Uterus (tissue), 2 donors: Measurements from ENCODE around the gene EXOC4.

Experiments
- POLR2A ChIP-seq, 2 donors: fragments of 450-650 bp; IDR thresholded peaks; one replicate each; pipeline ENCODE4 v1.6.1; 2016; ENCODE audit warnings: antibody characterized with exemption in 2 of 2, mild to moderate bottlenecking in 1 of 2, moderate library complexity in 1 of 2
- TF ChIP-seq, protein P1 (sequence below), 4 experiments: fragments of 200-600 bp in 2 of 4; fragments of 450-650 bp in 2 of 4; sonication (generic) in 2 of 4; IDR thresholded peaks; one replicate each; pipeline ENCODE4 v1.5.1; 2016 to 2019; ENCODE audit warnings: antibody characterized with exemption in 4 of 4, mild to moderate bottlenecking in 2 of 4, moderate library complexity in 1 of 4

DNA sequence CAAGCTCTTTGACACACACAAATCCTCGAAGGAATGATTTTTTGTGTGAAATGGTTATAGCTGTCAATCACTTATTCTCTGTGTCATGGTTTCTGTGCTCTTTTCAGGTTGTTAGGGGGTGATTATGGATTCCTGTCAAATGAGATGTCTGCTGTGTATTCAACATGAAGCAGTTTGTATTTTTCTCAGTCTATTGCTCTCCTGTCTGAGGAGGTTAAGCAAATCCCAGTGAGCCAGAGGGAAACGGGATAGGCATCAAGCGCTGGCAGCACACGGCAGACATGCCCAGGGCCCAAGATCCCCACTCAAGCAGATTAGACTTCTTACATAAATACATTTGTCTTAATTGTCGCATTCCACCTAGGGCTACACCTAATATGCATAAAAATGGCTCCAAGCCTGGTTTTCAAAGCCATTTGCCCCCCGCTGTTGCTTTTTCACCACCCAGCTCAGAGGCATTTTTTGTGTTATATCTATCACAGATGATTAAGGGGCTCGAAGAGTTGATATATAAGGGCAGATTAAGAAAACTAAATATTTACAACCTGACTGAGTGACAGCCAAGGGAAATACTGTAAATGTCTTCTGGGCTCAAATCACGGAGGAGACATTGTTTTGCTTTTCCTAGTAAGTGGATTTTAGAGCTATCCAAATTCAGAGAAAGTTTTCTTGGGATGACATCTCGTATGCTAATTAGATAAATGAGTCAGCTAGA, 681.5 kb downstream of the EXOC4 start:
- TF ChIP-seq, protein P1, sequence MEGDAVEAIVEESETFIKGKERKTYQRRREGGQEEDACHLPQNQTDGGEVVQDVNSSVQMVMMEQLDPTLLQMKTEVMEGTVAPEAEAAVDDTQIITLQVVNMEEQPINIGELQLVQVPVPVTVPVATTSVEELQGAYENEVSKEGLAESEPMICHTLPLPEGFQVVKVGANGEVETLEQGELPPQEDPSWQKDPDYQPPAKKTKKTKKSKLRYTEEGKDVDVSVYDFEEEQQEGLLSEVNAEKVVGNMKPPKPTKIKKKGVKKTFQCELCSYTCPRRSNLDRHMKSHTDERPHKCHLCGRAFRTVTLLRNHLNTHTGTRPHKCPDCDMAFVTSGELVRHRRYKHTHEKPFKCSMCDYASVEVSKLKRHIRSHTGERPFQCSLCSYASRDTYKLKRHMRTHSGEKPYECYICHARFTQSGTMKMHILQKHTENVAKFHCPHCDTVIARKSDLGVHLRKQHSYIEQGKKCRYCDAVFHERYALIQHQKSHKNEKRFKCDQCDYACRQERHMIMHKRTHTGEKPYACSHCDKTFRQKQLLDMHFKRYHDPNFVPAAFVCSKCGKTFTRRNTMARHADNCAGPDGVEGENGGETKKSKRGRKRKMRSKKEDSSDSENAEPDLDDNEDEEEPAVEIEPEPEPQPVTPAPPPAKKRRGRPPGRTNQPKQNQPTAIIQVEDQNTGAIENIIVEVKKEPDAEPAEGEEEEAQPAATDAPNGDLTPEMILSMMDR (IDR thresholded peaks at IDR 0.05), result no peak
- no peak for TF ChIP-seq POLR2A (IDR thresholded peaks at IDR 0.05)
